Endodermal cell (in vitro differentiated cells): Measurements from ENCODE around the gene GPR62. TPM values are rescaled to one million over a fixed set of nuclear protein-coding genes. Genes with fewer than 3 reads are reported as not detected.

Source experiments
- DNase-seq: peaks from one replicate; pipeline ENCODE4 v3.0.0-alpha.2; 2017
- H3K27ac ChIP-seq: 2 replicates; pipeline ENCODE4 v1.5.1; 2013; ENCODE audit warnings: mild to moderate bottlenecking, low read depth, low read length, moderate library complexity
- H3K27me3 ChIP-seq: 2 replicates; pipeline ENCODE4 v1.6.1; 2013; ENCODE audit warnings: mild to moderate bottlenecking, low read length, moderate library complexity; ENCODE audit not compliant: insufficient read depth, control insufficient read depth, poor library complexity, severe bottlenecking
- H3K36me3 ChIP-seq: 2 replicates; pipeline ENCODE4 v1.7.0; 2013; ENCODE audit warnings: mild to moderate bottlenecking, low read length, moderate library complexity; ENCODE audit not compliant: control insufficient read depth, insufficient read depth
- H3K4me1 ChIP-seq: one replicate; pipeline ENCODE4 v1.7.0; 2013; ENCODE audit warnings: low read length; ENCODE audit not compliant: control insufficient read depth, insufficient read depth
- H3K4me3 ChIP-seq: 2 replicates; pipeline ENCODE4 v1.5.1; 2013; ENCODE audit warnings: mild to moderate bottlenecking, low read length, moderate library complexity
- H3K9ac ChIP-seq: 2 replicates; pipeline ENCODE4 v1.6.1; 2013; ENCODE audit warnings: mild to moderate bottlenecking, low read length, moderate library complexity; ENCODE audit not compliant: poor library complexity, severe bottlenecking; ENCODE audit errors: extremely low read depth
- H3K9me3 ChIP-seq: 2 replicates; pipeline ENCODE4 v1.6.1; 2013; ENCODE audit warnings: mild to moderate bottlenecking, low read length, moderate library complexity; ENCODE audit not compliant: control insufficient read depth
- H3K27ac Mint-ChIP-seq: 2 replicates; pipeline ENCODE4 v1.8.0; 2020; ENCODE audit warnings: mixed read lengths
- H3K27me3 Mint-ChIP-seq: 2 replicates; pipeline ENCODE4 v1.8.0; 2021; ENCODE audit warnings: mild to moderate bottlenecking, mixed read lengths; ENCODE audit not compliant: insufficient read depth
- H3K36me3 Mint-ChIP-seq: 2 replicates; pipeline ENCODE4 v1.8.0; 2020; ENCODE audit warnings: low read depth, mixed read lengths
- H3K4me1 Mint-ChIP-seq: 2 replicates; pipeline ENCODE4 v1.8.0; 2020; ENCODE audit warnings: mixed read lengths
- H3K4me3 Mint-ChIP-seq: 2 replicates; pipeline ENCODE4 v1.8.0; 2020; ENCODE audit warnings: mild to moderate bottlenecking, moderate library complexity, mixed read lengths
- H3K9me3 Mint-ChIP-seq: 2 replicates; pipeline ENCODE4 v1.8.0; 2020; ENCODE audit warnings: mild to moderate bottlenecking, mixed read lengths
- CTCF ChIP-seq: fragments of 200-600 bp; sonication (generic); conservative IDR thresholded peaks from 2 replicates; pipeline ENCODE4 v1.5.0; 2021; ENCODE audit warnings: antibody characterized with exemption, mild to moderate bottlenecking
- WGBS, 2 experiments: methylation state at CpG; one replicate each; pipeline versions ENCODE4 v1.1.5 to v1.1.7; 2013; ENCODE audit warnings: missing lambda C conversion rate in 2 of 2, mixed read lengths in 1 of 2; ENCODE audit not compliant: insufficient coverage in 1 of 2, insufficient read length in 1 of 2; 5-methylcytosine and 5-hydroxymethylcytosine counted together
- total RNA-seq, 2 donors: library from RNA; stranded (reverse); fragmentation: NEBNext Ultra II Directional in 1 of 2; extraction: Animal tissue kit (Norgen Biotek cat#: 25700) in 1 of 2; gene quantifications; 2 replicates in 1 of 2; 3 replicates in 1 of 2; pipeline ENCODE4 v1.2.1, GENCODE V29; 2021

Gene GPR62
- total RNA-seq, 2 donors from 2014 or later, result 0.40 to 0.44 TPM

GRCh38 chr3:51941463-51941797 lies 13.8 kb upstream of the GPR62 start:
- H3K4me3 Mint-ChIP-seq, result peak overlapping the region; percentile 84
- DNase-seq, result no peak
- peaks cover 2% of the 10 kb centered on the region for H3K27me3 Mint-ChIP-seq
- H3K27ac Mint-ChIP-seq, result peak overlapping the region; percentile 73
- Histone ChIP-seq H3K27me3 (no peaks in the 10 kb centered on the region), H3K27ac (peak overlapping the region; percentile 55), H3K9me3 (no peaks in the 10 kb centered on the region), H3K9ac (peak overlapping the region; percentile 68), H3K4me1 (peaks cover 6% of the 10 kb centered on the region), H3K36me3 (peaks cover 32% of the 10 kb centered on the region), H3K4me3 (peak overlapping the region; percentile 99)
- H3K36me3 Mint-ChIP-seq, result peaks cover 38% of the 10 kb centered on the region
- H3K9me3 Mint-ChIP-seq, result no peaks in the 10 kb centered on the region
- WGBS, 2 experiments, result 0 to 6% methylated on average over 7 to 20 of the region's 20 CpGs
- TF ChIP-seq CTCF, result no peak
- peaks cover 33% of the 10 kb centered on the region for H3K4me1 Mint-ChIP-seq

GRCh38 chr3:51941798-51942602 lies 13.2 kb upstream of the GPR62 start, which contains the start of the genes PARP3 and RRP9:
TSS of gene PARP3 (plus strand) at chr3:51942363. CDS start at chr3:51943356, 993 bp downstream.
TSS of gene RRP9 (minus strand) at chr3:51941904. CDS start at chr3:51941867, 37 bp downstream.
- H3K27me3 ChIP-seq, result no peaks in the 10 kb centered on the region
- no peaks in the 10 kb centered on the region for H3K9me3 ChIP-seq
- peak within 1 kb of the TSS; percentile 84 for H3K4me3 Mint-ChIP-seq
- peaks cover 32% of the 10 kb centered on the region for H3K36me3 Mint-ChIP-seq
- peak within 1 kb of the TSS; percentile 99 for H3K4me3 ChIP-seq
- H3K36me3 ChIP-seq, result peaks cover 26% of the 10 kb centered on the region
- peak within 1 kb of the TSS; percentile 73 for H3K27ac Mint-ChIP-seq
- H3K27me3 Mint-ChIP-seq, result peaks cover 2% of the 10 kb centered on the region
- TF ChIP-seq CTCF, result peak; percentile 100
- H3K4me1 ChIP-seq, result peaks cover 6% of the 10 kb centered on the region
- DNase-seq, result peak; percentile 100
- peaks cover 33% of the 10 kb centered on the region for H3K4me1 Mint-ChIP-seq
- 7 to 16% methylated on average over 31 to 67 of the region's 67 CpGs for WGBS, 2 experiments
- H3K9ac ChIP-seq, result peak within 1 kb of the TSS; percentile 68
- no peaks in the 10 kb centered on the region for H3K9me3 Mint-ChIP-seq
- peak within 1 kb of the TSS; percentile 55 for H3K27ac ChIP-seq

GRCh38 chr3:51942603-51943450 lies 12.4 kb upstream of the GPR62 start:
- H3K4me3 Mint-ChIP-seq, result peak overlapping the region; percentile 84
- peaks cover 33% of the 10 kb centered on the region for H3K4me1 Mint-ChIP-seq
- Histone ChIP-seq H3K27ac (no peak overlapping the region), H3K9me3 (no peaks in the 10 kb centered on the region), H3K36me3 (peaks cover 18% of the 10 kb centered on the region), H3K27me3 (no peaks in the 10 kb centered on the region), H3K9ac (no peak overlapping the region), H3K4me3 (peak overlapping the region; percentile 35), H3K4me1 (peaks cover 6% of the 10 kb centered on the region)
- TF ChIP-seq CTCF, result no peak
- H3K27ac Mint-ChIP-seq, result peak overlapping the region; percentile 35
- H3K36me3 Mint-ChIP-seq, result peaks cover 24% of the 10 kb centered on the region
- 87 to 91% methylated on average over 5 to 17 of the region's 17 CpGs for whole genome bisulfite sequencing, 2 experiments
- peaks cover 6% of the 10 kb centered on the region for H3K27me3 Mint-ChIP-seq
- DNase-seq, result peak; percentile 45
- no peaks in the 10 kb centered on the region for H3K9me3 Mint-ChIP-seq
